H1 (cell line): Measurements from ENCODE around the gene ZAP70. TPM values are rescaled to one million over a fixed set of nuclear protein-coding genes. Genes with fewer than 3 reads are reported as not detected.

Experiments
- JUN ChIP-seq: IDR thresholded peaks from 2 replicates; pipeline ENCODE4 v1.6.1; 2011; ENCODE audit warnings: low read depth, mild to moderate bottlenecking, improper control_type of control experiment, low read length
- NRF1 ChIP-seq: IDR thresholded peaks from 2 replicates; pipeline ENCODE4 v1.6.1; 2011; ENCODE audit warnings: mild to moderate bottlenecking, low read depth, low read length, improper control_type of control experiment
- SIN3A ChIP-seq, 2 experiments: IDR thresholded peaks in 1 of 2; conservative IDR thresholded peaks in 1 of 2; 2 replicates each; pipeline ENCODE4 v1.6.1; 2011 to 2012; ENCODE audit warnings: low read length in 2 of 2, improper control_type of control experiment in 1 of 2, low read depth in 1 of 2, mild to moderate bottlenecking in 1 of 2
- polyA plus RNA-seq, 7 experiments: library from polyadenylated mRNA; depleted of rRNA in 3 of 7; stranded (reverse) in 5 of 7; unstranded in 2 of 7; fragments of >200 nt in 5 of 7; fragments of 200-250 nt in 2 of 7; gene quantifications; 1 replicate in 5 of 7; 2 replicates in 1 of 7; 4 replicates in 1 of 7; pipeline versions ENCODE4 v1.2.1 to v1.2.3, GENCODE V29; 2011 to 2013; ENCODE audit warnings: missing spikeins in 2 of 7, mixed read lengths in 2 of 7
- total RNA-seq: library from RNA; stranded (reverse); fragmentation: NEBNext Ultra II Directional; extraction: Animal tissue kit (Norgen Biotek cat#: 25700); gene quantifications from 2 replicates; pipeline ENCODE4 v1.2.1, GENCODE V29; 2021

Gene ZAP70
- total and polyA plus RNA-seq, 2 of the 8 experiments (the other 6 are each of a cell fraction or from before 2014, with no cell fraction given) = 0.15 TPM; not detected in 1

DNA sequence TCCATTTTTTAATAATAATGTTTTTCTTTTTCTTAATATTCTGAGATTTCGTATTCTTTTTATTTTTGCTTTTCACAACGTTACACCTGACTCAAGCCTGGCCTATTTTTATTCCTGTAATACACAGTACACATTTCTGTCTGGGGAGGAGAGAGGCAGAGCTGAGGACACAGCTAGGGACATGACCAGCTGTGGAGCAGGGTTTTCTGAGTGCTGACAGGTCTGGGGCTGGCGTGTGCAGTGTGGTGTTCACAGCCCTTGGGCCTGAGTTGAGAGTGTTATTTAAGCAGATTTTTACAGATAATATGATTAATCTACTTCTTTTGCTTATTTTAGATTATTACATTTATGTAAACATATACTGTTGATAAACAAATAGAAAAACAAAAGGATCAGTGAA is 55.9 kb downstream of the ZAP70 start (continued):
- TF ChIP-seq SIN3A (conservative IDR thresholded peaks at IDR 0.05 in 1 of 2, IDR thresholded peaks at IDR 0.05 in 1 of 2; ENCODE audit: low read depth in 1 of 2, low read length in 2 of 2) (no peak), NRF1 (no peak), JUN (no peak)
